SH-SY5Y (cell line): ENCODE results near the gene AKAIN1.

Source experiments
- GATA2 ChIP-seq: IDR thresholded peaks from 2 replicates; pipeline ENCODE4 v1.6.1; 2011; ENCODE audit warnings: mild to moderate bottlenecking, low read depth, low read length
- GATA3 ChIP-seq: IDR thresholded peaks from 2 replicates; pipeline ENCODE4 v1.6.1; 2011; ENCODE audit warnings: low read depth, mild to moderate bottlenecking, low read length, moderate library complexity

DNA sequence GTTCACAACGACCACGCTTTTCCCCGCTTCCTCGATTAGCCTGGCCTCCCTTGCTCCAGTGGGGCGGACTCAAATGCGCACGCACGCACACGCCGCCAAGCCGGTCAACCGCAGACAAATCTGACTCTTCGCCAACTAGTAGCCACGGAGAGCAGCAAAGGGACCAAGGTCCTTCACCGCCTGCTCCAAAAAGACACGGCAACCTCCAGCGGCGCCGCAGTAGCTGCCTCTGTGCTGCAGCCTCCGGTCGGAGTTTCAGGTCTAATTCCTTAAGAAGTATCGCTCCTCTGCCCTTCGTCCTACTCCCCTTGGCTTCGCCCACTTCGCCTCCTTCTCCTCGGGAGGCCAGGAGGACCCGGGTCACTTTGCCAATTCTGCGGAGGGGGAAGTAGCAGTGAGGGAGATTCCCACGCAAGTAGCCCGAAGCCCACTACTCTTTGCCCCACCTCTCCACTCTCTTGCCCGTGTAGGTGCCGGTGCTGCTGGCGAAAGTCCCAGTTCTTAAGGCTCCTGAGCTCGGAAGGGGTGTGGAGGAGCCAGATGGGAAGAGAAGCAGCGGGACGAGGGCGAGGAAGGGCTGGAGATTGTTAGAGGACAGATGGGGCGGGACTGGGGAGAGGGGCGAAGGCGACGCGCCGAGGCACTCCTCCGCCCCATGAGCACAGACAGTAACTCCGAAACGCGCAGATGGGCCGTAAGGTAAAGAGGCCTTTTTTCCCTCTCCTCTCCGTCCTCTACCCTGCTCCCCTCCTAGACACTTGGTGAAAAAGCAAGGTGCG, 615 bp downstream of the AKAIN1 start:
- no peak for TF ChIP-seq GATA2
- TF ChIP-seq GATA3, result no peak
